ENCODE results near the gene MTHFR.

DNA sequence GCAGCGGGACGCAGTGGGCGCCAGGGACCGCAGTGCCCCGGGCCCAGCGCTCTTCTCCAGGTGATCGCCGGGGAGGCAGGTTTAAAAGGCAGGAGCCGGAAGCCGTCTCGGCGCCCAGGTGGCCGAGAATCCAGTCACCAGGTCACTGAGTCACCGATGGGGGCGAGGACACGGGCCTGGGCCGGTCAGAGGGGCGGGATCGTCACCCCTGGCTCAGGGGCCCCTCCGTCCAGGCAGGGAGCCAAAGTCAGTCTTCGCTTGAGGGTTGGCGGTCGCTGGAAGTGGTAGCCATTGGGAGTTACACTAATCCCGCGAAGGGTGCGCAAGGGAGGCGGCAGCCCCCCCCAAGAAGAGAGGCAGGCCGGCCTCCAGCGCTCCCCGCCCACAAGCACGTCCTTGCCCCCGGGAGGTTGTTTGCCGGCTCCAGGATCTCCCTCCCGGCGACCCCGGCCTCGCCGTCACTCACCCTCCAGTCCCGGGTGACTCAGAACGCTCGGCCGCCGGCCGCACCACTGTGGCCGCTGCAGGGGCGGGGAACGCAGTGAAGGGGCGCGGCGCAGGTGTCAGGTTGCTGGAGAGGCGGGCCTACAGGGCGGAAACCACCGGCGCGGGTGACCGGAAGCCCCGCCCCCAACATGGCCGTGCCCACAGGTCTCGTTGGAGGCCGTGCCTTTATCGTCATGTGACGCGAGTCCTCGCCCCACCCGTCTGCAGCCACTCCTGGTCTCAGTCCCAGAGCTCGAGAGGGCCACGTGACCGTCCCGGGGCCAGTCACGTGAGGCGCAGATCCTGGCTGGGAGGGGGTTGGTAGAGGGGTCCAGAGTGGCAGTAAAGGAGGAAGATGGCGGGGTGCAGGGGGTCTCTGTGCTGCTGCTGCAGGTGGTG, at the start of gene MTHFR, which contains the start of gene CLCN6:
- TF ChIP-seq EZH2 (IDR thresholded peaks at IDR 0.05; ENCODE audit: borderline replicate concordance, low read length), result no peak
- TF ChIP-seq, protein P1, sequence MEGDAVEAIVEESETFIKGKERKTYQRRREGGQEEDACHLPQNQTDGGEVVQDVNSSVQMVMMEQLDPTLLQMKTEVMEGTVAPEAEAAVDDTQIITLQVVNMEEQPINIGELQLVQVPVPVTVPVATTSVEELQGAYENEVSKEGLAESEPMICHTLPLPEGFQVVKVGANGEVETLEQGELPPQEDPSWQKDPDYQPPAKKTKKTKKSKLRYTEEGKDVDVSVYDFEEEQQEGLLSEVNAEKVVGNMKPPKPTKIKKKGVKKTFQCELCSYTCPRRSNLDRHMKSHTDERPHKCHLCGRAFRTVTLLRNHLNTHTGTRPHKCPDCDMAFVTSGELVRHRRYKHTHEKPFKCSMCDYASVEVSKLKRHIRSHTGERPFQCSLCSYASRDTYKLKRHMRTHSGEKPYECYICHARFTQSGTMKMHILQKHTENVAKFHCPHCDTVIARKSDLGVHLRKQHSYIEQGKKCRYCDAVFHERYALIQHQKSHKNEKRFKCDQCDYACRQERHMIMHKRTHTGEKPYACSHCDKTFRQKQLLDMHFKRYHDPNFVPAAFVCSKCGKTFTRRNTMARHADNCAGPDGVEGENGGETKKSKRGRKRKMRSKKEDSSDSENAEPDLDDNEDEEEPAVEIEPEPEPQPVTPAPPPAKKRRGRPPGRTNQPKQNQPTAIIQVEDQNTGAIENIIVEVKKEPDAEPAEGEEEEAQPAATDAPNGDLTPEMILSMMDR (IDR thresholded peaks at IDR 0.05; ENCODE audit: low read length), result no peak
